HepG2 (cell line): ENCODE data around the gene FAM89B. TPM values are rescaled to one million over a fixed set of nuclear protein-coding genes. Genes with fewer than 3 reads are reported as not detected.

Experiments used
- AGO2 ChIP-seq: fragments of 200-400 bp; formaldehyde crosslinking; optimal IDR thresholded peaks from 2 replicates; pipeline ENCODE3; 2017; ENCODE audit warnings: mild to moderate bottlenecking, low read depth, low read length, moderate library complexity
- AHR ChIP-seq: IDR thresholded peaks from 2 replicates; pipeline ENCODE4 v1.6.1; 2018; ENCODE audit warnings: missing genetic modification reagents, missing compliant biosample characterization
- ARNTL ChIP-seq: sonication (generic); formaldehyde crosslinking; IDR thresholded peaks from 2 replicates; pipeline ENCODE4 v1.4.0; 2020; ENCODE audit warnings: mild to moderate bottlenecking, missing genetic modification reagents
- ATF7 ChIP-seq, 2 experiments: fragments of 450-650 bp in 1 of 2; sonication (generic) in 1 of 2; formaldehyde crosslinking in 1 of 2; IDR thresholded peaks; 2 replicates each; pipeline versions ENCODE4 v1.4.0 to v1.6.1; 2016 to 2020; ENCODE audit warnings: antibody characterized with exemption in 1 of 2, mild to moderate bottlenecking in 1 of 2, missing genetic modification reagents in 1 of 2
- CENPX ChIP-seq: sonication (generic); formaldehyde crosslinking; IDR thresholded peaks from 2 replicates; pipeline ENCODE4 v1.9.0; 2021; ENCODE audit warnings: mild to moderate bottlenecking, missing genetic modification reagents, moderate library complexity
- E2F2 ChIP-seq: sonication (generic); formaldehyde crosslinking; IDR thresholded peaks from 2 replicates; pipeline ENCODE4 v1.4.0; 2020; ENCODE audit warnings: missing genetic modification reagents, borderline replicate concordance
- FIP1L1 ChIP-seq: fragments of 200-400 bp; formaldehyde crosslinking; IDR thresholded peaks from 2 replicates; pipeline ENCODE4 v1.6.1; 2018; ENCODE audit warnings: low read depth, mild to moderate bottlenecking, low read length, moderate library complexity, borderline replicate concordance; ENCODE audit not compliant: insufficient read depth
- HMGXB4 ChIP-seq, 2 experiments: sonication (generic) in 1 of 2; formaldehyde crosslinking in 1 of 2; IDR thresholded peaks; 2 replicates each; pipeline versions ENCODE4 v1.4.0 to v1.6.1; 2018 to 2020; ENCODE audit warnings: missing genetic modification reagents in 2 of 2, borderline replicate concordance in 1 of 2, low read depth in 1 of 2, mild to moderate bottlenecking in 1 of 2, missing biosample characterization in 1 of 2
- NAIF1 ChIP-seq: sonication (generic); formaldehyde crosslinking; IDR thresholded peaks from 2 replicates; pipeline ENCODE4 v1.5.0; 2020; ENCODE audit warnings: mild to moderate bottlenecking, missing genetic modification reagents, borderline replicate concordance
- NFE2L1 ChIP-seq: sonication (generic); formaldehyde crosslinking; IDR thresholded peaks from 2 replicates; pipeline ENCODE4 v1.4.0; 2020; ENCODE audit warnings: missing genetic modification reagents, mild to moderate bottlenecking, borderline replicate concordance
- NONO ChIP-seq, 2 experiments: fragments of 450-650 bp in 1 of 2; sonication (generic) in 1 of 2; formaldehyde crosslinking in 1 of 2; IDR thresholded peaks in 1 of 2; conservative IDR thresholded peaks in 1 of 2; 2 replicates each; pipeline versions ENCODE4 v1.6.1 to v1.8.0; 2017 to 2022; ENCODE audit warnings: mild to moderate bottlenecking in 1 of 2, missing genetic modification reagents in 1 of 2, moderate library complexity in 1 of 2
- SALL1 ChIP-seq: sonication (generic); formaldehyde crosslinking; IDR thresholded peaks from 2 replicates; pipeline ENCODE4 v1.8.0; 2022; ENCODE audit warnings: mild to moderate bottlenecking, missing genetic modification reagents
- SAP130 ChIP-seq: IDR thresholded peaks from 2 replicates; pipeline ENCODE4 v1.6.1; 2016; ENCODE audit warnings: low read depth
- SNRNP70 ChIP-seq: fragments of 200-400 bp; formaldehyde crosslinking; IDR thresholded peaks from 2 replicates; pipeline ENCODE4 v1.6.1; 2017; ENCODE audit warnings: mild to moderate bottlenecking, low read depth, low read length, moderate library complexity
- SP140L ChIP-seq: sonication (generic); formaldehyde crosslinking; IDR thresholded peaks from 2 replicates; pipeline ENCODE4 v1.4.0; 2020; ENCODE audit warnings: missing genetic modification reagents, borderline replicate concordance
- TMF1 ChIP-seq: sonication (generic); formaldehyde crosslinking; IDR thresholded peaks from 2 replicates; pipeline ENCODE4 v1.8.1; 2022; ENCODE audit warnings: low read depth, missing genetic modification reagents
- TOPORS ChIP-seq: sonication (generic); formaldehyde crosslinking; IDR thresholded peaks from 2 replicates; pipeline ENCODE4 v1.8.0; 2023; ENCODE audit warnings: mild to moderate bottlenecking, missing genetic modification reagents
- ZFP41 ChIP-seq: sonication (generic); formaldehyde crosslinking; IDR thresholded peaks from 2 replicates; pipeline ENCODE4 v1.4.0; 2020; ENCODE audit warnings: mild to moderate bottlenecking, missing genetic modification reagents, borderline replicate concordance
- ZNF143 ChIP-seq: sonication (generic); formaldehyde crosslinking; IDR thresholded peaks from 2 replicates; pipeline ENCODE4 v1.4.0; 2020; ENCODE audit warnings: missing genetic modification reagents
- ZNF468 ChIP-seq: sonication (generic); formaldehyde crosslinking; IDR thresholded peaks from 2 replicates; pipeline ENCODE4 v1.8.0; 2022; ENCODE audit warnings: mild to moderate bottlenecking, moderate library complexity, missing genetic modification reagents
- ZNF543 ChIP-seq: sonication (generic); formaldehyde crosslinking; IDR thresholded peaks from 2 replicates; pipeline ENCODE4 v1.4.0; 2020; ENCODE audit warnings: mild to moderate bottlenecking, missing genetic modification reagents
- ZNF564 ChIP-seq: sonication (generic); formaldehyde crosslinking; IDR thresholded peaks from 2 replicates; pipeline ENCODE4 v1.8.1; 2023; ENCODE audit warnings: mild to moderate bottlenecking, missing genetic modification reagents
- ZNF572 ChIP-seq: sonication (generic); formaldehyde crosslinking; IDR thresholded peaks from 2 replicates; pipeline ENCODE4 v1.5.1; 2020; ENCODE audit warnings: mild to moderate bottlenecking, missing genetic modification reagents
- ZNF577 ChIP-seq: sonication (generic); formaldehyde crosslinking; IDR thresholded peaks from 2 replicates; pipeline ENCODE4 v1.4.0; 2020; ENCODE audit warnings: mild to moderate bottlenecking, low read depth, missing genetic modification reagents, borderline replicate concordance
- ZNF614 ChIP-seq: IDR thresholded peaks from 2 replicates; pipeline ENCODE4 v1.6.1; 2018; ENCODE audit warnings: missing biosample characterization, missing genetic modification reagents, inconsistent platforms, borderline replicate concordance
- polyA plus RNA-seq, 8 experiments: library from polyadenylated mRNA; depleted of rRNA in 3 of 8; stranded (reverse) in 7 of 8; unstranded in 1 of 8; fragments of >200 nt; fragmentation: Illumina TruSeq in 4 of 8; extraction: Trizol in 4 of 8; gene quantifications; 2 replicates each; pipeline versions ENCODE4 v1.2.1 to v1.2.3, GENCODE V29; 2011 to 2016; ENCODE audit warnings: low read depth in 4 of 8, missing spikeins in 1 of 8, mixed read lengths in 1 of 8; ENCODE audit not compliant: insufficient read depth in 1 of 8
- total RNA-seq, 5 experiments: library from RNA; depleted of rRNA; stranded (reverse); fragments of >200 nt; fragmentation: Illumina TruSeq; extraction: Trizol; gene quantifications; 2 replicates each; pipeline ENCODE4 v1.2.3, GENCODE V29; 2016; ENCODE audit warnings: low read depth in 1 of 5
- TF ChIP-seq, protein P1 (sequence below): IDR thresholded peaks from 2 replicates; pipeline ENCODE4 v1.6.1; 2016; ENCODE audit warnings: low read depth, borderline replicate concordance

The FAM89B gene
- total and polyA plus RNA-seq, 2 of the 13 experiments (the other 11 are each of a cell fraction or from before 2014, with no cell fraction given): 5.7 to 8.0 TPM

DNA sequence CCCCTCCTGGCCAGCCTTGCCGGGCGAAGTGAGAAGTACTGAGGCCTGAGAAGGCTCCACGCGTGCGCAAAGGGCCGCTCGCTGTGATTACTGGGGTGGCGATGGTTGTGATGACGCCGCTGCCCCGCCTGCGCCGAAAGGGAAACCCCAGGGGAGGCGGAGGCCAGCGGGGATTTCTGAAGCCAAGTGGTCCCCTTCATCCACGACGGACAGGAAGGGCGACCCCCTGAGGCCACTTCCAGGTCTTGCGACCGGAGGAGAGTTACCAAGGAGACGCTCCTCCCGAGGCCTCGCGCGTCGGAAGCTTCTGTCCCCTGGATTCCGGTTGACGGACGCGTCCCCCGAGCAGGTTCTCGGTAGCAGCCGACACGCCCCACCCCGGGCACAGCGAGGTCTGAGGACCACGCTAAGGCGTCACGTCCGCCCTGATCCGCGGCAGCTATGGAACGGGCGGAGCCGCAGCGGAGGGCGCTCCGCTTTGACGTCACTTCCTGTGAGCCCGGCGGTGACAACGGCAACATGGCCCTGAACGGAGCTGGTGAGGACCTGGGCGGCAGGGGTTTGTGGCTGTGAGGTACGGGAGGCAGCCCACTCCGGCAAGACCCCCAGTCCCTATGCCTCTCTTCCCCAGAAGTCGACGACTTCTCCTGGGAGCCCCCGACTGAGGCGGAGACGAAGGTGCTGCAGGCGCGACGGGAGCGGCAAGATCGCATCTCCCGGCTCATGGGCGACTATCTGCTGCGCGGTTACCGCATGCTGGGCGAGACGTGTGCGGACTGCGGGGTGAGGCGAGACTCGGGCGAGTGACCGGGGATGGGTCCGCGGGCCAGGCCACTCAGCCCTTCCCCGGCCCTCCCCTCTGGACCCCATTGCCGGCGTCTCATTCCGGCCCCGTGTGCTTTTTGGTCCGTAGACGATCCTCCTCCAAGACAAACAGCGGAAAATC, 2.1 kb upstream of the FAM89B start, which contains the start of gene ZNRD2 (continued):
- peak; percentile 91 to 92; a peak in 3 of 4 replicates for TF ChIP-seq HMGXB4 (CRISPR knock-in tag; IDR thresholded peaks at IDR 0.05; ENCODE audit: borderline replicate concordance in 1 of 2, low read depth in 1 of 2)
- TF ChIP-seq ZNF572: peak; percentile 84; the same call in 1 of the 2 replicates
- TF ChIP-seq SAP130 (CRISPR knock-in tag): peak; percentile 98
- peak; percentile 68 for TF ChIP-seq ZNF614 (CRISPR knock-in tag)
- TF ChIP-seq SNRNP70: no peak
- no peak for TF ChIP-seq NAIF1 (CRISPR knock-in tag)
- no peak; the same call in 1 of the 2 replicates for TF ChIP-seq ZNF564 (CRISPR knock-in tag)
- no peak for TF ChIP-seq FIP1L1
- TF ChIP-seq TOPORS (CRISPR knock-in tag): 0 out of 2 replicates have a peak, but pooled peaks have one; percentile 28
- no peak for TF ChIP-seq ZFP41
- no peak for TF ChIP-seq ZNF577 (CRISPR knock-in tag)
- TF ChIP-seq ZNF543: peak; percentile 81
- TF ChIP-seq CENPX: no peak
- no peak for TF ChIP-seq NONO (IDR thresholded peaks at IDR 0.05)
- TF ChIP-seq NONO (CRISPR knock-in tag; conservative IDR thresholded peaks at IDR 0.05): peak; percentile 94
- no peak for TF ChIP-seq E2F2 (CRISPR knock-in tag)
- no peak; the same call in 1 of the 2 replicates for TF ChIP-seq AHR
- no peak for TF ChIP-seq ZNF468 (CRISPR knock-in tag)
- TF ChIP-seq SP140L (CRISPR knock-in tag): 0 out of 2 replicates have a peak, but pooled peaks have one; percentile 63
- TF ChIP-seq, protein P1, sequence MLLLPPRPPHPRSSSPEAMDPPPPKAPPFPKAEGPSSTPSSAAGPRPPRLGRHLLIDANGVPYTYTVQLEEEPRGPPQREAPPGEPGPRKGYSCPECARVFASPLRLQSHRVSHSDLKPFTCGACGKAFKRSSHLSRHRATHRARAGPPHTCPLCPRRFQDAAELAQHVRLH: peak; percentile 89
- peak; percentile 54 for TF ChIP-seq AGO2
- peak; percentile 12; the same call in 1 of the 2 replicates for TF ChIP-seq ATF7 (IDR thresholded peaks at IDR 0.05)
- TF ChIP-seq ATF7 (CRISPR knock-in tag; IDR thresholded peaks at IDR 0.05): peak; percentile 88
- no peak for TF ChIP-seq NFE2L1 (CRISPR knock-in tag)
- TF ChIP-seq ZNF143: peak; percentile 61
- TF ChIP-seq TMF1 (CRISPR knock-in tag): no peak
- TF ChIP-seq SALL1: peak; percentile 84
- TF ChIP-seq ARNTL (CRISPR knock-in tag): peak; percentile 58; the same call in 1 of the 2 replicates
